ENCODE data around the gene MERTK.
A peak's percentile ranks its signal among the peaks of the same experiment; 100 is the strongest.
"Not testable (repeated sequence)": the region's sequence is repeated elsewhere in the genome, so short reads cannot be mapped to it uniquely, and the experiment has no call there.

The MERTK gene

DNA sequence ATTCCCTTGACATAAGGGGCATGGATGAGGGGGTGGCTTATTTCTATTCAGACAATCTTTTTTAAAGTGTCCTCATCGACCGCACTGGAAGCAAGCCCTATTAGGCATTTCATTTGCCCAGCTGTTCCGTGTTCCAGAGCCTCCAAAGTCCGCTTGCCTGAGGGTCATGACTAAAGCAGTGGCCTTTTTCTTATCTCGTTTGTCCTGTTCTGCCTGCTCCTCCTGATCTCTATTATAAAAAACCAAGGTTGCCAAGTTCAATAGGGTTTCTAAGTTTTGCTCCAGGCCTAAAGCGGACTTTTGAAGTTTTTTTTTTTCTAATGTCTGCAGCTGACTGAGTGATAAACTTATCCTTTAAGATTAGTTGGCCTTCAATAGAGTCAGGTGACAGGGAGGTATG, 143.1 kb downstream of the MERTK start:
- not testable (repeated sequence) for DNase-seq (ENCODE audit: low read depth in 2 of 2)

DNA sequence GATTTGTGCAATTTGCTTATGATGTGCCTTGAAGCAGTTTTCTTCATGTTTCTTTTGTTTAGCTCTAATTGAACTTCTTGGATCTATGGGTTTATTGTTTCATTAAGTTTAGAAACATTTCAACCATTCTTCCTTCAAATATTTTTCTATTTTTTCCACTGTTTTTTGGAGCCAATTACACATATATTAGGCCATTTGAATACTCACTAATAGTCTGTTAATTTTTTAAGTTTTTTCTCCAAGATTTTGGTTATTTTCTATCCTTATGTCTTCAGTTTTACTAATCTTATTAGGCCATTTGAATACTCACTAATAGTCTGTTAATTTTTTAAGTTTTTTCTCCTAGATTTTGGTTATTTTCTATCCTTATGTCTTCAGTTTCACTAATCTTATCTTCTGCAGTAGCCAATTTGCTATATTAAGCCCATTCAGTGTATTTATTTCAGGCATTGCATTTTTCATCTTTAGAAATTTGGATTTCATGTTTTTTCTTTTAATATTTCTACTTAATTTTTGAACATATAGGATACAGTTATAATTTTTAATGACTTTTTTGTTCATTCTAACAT, 147.1 kb downstream of the MERTK start:
- DNase-seq (ENCODE audit: low read depth in 2 of 2), result no peak

DNA sequence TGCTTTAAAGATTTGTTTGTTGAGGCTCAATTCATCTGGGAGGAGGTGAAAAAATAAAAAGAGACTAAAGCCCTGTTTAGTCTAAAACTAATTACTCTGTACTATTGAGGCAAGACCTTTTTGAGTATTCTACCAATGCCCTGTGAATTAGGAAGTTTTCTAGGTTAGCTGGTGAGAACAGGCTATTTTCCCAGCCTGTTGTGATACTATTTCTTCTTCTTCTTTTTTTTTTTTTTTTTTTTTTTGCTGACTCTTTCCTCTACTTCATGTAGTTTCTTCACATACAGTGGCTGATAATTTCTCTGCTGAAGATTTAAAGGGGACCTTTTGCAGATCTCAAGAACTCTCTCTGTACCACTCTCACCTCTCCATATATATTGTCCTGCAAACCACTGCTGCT, 147.8 kb downstream of the MERTK start:
- DNase-seq (ENCODE audit: low read depth in 2 of 2), result no peak

DNA sequence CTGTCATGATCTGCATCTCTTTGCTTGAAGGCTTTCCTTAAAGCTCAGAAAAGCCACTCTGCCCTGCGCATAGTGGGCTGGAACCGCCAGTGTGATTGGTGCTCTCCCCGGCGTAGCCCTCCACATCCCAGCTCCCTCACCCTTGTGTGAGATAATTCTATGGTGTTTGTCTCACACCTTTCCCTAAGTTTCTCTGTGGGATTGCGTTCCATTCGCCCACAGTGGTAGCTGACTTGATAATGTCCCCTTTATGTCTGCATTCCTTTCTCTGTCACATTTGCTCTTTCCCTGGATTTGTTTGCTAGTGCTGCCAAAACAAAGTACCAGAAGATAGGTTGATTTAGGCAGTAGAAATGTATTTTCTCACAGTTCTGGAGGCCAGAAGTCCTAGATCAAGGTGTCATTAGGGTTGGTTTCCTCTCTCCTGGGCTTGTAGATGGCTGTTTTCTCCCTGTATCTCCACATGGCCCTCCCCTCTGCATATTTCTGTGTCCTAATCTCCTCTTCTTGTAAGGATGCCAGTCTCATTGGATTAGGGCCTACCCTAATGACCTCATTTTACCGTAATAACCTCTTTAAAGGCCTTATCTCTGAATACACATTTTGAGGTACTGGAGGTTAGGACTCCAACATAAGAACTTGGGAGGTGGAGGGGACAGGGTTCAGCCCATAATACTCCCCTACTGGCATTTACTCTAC, 149.3 kb downstream of the MERTK start:
- DNase-seq (ENCODE audit: low read depth in 2 of 2), result no peak

DNA sequence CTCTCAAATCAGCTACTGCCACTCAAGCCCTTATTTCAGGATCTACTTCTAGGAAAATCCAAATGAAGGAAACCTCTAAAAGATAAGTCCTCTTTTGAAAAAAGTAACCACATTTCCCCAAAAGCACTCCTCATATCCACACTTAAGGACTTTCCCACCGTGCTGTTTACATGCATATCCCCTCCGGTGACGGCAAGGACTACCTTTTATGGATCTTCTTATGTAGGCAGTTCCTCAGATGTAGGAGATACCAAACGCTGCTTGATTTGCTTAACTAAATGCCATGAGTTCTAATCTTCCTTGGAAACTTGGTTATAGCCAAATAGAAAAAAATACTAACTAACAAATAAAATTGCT, 149.8 kb downstream of the MERTK start:
- no peak for DNase-seq (ENCODE audit: low read depth in 2 of 2)

DNA sequence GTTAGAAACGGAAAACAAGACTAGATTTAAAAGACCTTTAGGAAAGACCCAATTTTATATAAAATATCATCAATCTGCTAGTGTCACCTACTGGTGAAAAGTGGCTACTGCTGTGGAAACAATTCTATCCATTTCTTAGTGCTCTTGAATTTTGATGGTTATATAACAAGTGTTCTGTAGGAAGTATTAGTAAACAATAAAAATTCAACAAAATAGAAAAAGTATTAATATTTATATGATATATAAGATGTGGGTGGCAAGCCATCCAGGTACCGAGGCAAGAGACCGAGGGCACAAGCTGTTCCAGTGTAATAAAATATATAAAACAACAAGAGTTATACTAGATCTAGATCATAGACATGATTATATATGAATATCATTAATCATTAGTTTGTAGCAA, 150.5 kb downstream of the MERTK start:
- no peak for DNase-seq (ENCODE audit: low read depth in 2 of 2)

DNA sequence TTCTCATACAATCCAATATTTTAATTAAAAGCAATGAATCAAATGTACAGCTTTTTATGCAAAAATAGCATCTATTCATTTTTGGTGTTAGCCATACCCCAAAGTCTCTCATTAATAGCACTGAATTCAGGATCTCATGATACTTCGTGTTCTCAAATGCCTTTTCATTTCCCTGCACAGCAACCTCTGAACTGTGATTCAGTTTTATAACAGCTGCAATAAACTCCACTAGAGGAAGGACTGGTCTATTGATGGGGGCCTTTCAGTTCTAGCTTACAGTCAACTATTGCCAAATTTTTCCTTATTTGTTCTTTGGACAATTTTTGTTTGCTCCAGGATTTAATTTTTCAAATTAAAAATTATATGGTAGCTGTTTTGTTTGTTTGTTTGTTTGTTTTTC, 151.9 kb downstream of the MERTK start:
- DNase-seq (ENCODE audit: low read depth in 2 of 2), result no peak

DNA sequence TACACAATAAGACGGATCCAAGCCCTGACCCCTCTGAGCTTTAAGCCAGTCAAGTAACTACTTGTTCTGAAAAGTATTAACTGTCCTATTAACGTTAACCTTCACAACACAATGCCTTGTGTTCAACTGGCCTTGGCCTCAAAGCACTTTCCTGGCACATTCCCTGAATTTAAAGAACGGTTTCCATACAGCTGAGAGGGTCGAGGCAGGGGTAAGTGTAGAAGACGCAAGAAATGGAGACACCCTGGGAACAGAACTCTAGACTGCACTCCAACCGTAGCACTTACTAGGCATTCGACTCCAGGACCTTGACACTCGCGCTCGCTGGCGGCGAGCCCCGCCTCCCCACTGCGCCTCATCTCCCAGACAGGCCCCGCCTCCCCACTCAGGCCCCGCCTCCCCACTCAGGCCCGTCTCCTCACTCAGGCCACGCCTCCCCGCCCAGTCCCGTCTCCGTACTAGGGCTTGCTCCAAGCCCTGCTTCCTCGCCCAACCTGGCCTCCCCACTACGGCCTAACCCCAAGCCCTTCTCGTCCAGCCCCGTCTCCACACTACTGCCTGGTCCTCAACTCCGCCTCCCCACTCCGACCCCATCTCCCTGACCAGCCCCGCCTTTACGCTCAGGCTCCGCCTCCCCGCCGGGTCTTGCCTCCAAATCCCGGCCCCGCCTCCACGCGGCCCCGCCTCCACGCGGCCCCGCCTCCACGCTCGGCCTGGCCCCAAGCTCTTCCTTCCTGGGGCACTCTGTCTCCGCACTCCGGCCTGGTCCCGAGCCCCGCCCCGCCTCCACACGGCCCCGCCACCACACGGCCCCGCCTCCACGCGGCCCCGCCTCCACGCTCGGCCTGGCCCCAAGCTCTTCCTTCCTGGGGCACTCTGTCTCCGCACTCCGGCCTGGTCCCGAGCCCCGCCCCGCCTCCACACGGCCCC, 155.8 kb downstream of the MERTK start:
- DNase-seq (ENCODE audit: low read depth in 2 of 2), result peak; percentile 94

DNA sequence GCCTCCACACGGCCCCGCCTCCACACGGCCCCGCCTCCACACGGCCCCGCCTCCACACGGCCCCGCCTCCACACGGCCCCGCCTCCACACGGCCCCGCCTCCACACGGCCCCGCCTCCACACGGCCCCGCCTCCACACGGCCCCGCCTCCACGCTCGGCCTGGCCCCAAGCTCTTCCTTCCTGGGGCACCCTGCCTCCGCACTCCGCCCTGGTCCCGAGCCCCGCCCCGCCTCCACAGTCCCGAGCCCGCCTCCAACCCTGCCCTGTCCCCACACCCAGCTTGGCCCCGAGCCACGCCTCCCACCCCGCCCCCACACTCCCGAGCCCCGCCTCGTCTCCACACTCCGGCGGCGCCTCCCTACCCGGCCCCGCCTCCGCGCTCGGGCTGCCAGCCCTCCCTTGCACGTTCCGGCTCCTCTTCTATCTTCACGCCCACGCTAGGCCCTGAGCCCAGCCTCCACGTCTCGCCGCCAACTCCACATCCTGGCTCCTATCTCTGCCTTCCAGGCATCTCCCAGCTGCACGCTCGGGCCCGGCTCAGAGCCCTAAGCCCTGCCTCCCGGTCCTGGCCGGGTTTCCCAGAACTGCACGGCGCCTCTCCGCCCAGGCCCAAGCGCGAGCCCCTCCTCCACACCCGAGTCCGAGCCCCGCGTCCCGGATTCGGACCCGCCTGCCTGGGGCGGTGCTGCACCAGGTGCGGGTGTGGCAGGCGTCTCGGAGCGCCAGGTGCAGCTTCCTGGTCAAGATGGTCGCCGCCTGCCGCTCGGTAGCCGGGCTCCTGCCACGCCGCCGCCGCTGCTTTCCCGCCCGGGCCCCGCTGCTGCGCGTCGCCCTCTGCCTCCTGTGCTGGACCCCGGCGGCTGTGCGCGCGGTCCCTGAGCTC, 156.7 kb downstream of the MERTK start, which contains the start of gene TMEM87B:
Gene TMEM87B (plus strand): TSS at position 423 of the 883 bp plus-strand sequence. CDS start 323 bp downstream, at position 746.
- DNase-seq (ENCODE audit: low read depth in 2 of 2), result peak; percentile 96 to 97

DNA sequence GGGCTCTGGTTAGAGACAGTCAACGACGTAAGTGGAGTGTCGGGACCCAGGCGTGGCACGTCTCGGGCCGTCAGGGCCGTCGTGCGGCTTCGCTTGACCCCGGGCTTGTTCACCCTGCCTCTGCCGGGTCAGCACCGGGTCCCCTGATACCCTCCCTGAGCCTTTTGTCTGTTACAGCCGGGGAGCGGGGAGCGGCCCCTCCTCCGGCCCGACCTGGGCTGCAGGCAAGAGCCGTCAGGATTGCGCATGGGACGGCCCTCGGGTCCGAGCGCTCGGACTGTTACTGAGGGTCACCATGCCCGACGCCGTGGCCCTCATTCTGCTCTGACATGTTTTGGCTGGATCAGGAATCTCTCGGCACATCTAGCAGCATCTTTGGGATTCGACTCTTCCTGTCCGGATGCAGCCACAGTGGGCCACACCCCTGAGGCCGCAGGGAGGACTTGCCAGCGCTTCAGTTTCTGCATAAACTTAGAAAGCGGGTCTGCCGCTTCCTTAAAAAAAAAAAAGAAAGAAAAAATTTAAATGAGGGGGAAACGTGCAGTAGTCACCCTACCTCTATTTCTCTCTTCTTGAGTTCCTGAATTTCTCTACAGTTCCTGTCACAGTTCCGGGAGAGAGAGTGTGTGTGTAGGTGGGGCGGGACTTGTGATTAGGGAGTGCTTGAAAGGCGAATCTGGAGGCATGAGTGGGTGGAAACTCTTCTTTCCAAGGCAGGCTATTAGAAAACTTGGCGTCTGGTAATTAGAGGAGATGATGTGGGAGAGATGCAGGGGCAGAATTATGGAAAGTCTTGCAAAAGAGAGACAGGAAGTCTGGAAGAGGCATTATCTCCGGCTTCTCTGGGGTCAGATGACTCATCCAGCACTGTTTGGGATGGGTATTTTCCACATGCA, 157.6 kb downstream of the MERTK start:
- DNase-seq (ENCODE audit: low read depth in 2 of 2), result no peak

DNA sequence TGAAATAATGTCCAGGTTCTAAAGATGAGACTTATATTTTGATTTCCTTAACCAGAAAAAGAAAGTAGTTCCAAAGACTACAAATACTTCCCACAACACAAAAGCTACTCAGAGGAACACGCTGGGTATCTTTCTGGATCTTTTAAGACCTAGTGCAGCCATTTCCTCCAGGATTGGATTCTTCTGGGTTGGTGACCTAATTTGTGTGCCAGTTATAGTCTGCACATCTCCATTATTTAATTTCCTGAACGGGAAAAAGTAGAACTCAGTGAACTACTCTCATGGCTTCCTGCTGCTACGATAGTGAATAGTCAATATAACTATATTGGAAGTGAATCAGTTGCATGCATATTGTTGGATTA, 158.2 kb downstream of the MERTK start:
- DNase-seq (ENCODE audit: low read depth in 2 of 2), result no peak

DNA sequence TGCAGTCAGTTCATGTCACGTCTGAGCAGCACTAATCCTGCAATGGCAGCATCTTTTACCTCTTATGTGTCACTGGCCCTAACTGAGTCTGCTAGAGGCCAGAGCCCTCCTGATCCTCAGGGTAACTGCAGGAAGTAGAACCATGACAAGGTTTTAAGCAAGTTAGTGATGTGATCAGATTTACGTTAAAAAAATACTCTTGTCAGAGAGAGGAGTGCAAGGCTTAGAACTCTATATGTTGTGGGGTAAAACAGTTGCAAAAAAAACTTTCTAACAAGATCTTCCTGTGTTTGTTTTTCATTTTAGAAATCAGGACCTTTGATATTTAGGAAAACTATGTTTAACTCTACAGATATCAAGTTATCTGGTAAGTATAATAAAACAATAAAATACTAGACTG, 161.3 kb downstream of the MERTK start:
- no peak for DNase-seq (ENCODE audit: low read depth in 2 of 2)

DNA sequence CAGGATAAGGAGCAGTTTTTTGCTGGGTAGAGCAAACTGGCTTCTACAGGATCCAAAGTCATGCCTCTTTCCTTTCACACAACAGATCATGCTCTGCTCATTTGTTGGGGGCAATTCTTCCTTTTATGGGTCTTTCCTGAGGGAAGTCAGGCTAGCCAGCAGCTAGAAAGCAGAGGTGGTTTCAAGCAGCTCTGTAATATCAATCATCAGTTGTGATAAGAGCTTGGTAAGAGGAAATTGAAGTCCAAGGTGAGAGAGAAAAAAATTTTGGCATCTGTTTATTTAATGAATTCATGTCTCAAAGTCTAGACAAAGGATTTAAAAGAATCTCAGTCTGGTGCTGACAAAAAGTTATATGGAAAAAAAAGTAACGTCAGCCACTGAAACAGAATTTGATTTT, 162.9 kb downstream of the MERTK start:
- DNase-seq (ENCODE audit: low read depth in 2 of 2), result no peak

DNA sequence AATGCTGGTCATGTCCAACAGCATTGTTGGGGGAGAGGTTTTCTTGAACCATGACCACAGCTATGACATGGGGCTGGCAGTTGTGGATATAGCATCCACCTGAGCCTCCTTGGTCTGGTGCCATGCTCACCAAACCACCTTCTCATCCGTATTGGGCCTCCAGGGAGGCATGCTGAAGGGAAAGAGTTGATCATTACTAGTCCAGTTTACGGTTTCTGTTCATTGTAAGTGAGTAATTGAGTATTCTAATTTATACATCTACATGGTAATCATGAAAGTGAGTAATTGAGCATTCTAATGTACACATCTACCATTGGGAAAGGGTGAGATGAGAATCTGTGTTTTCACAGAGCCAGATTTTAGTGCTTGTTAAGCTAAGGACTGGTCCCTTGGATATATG, 163.4 kb downstream of the MERTK start:
- no peak for DNase-seq (ENCODE audit: low read depth in 2 of 2)

DNA sequence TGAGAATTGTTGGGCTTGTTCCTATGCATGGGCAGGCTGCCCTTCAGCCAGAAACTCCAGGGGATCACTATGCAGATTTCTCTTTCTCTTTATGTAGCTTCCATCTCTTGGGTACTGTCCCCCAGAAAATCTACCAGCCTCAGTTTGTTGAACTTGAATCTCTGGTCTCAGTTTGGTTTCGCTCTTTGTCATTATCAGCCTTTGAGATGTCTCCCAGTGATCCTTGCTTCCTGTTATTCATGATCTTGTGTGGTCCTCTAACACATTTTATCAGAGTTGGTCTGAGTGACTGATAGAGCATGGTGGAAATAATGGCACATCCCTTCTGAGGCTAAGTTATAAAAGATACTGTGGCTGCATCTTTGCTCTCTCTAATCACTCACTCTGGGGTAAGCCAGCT, 164.5 kb downstream of the MERTK start:
- DNase-seq (ENCODE audit: low read depth in 2 of 2), result no peak

DNA sequence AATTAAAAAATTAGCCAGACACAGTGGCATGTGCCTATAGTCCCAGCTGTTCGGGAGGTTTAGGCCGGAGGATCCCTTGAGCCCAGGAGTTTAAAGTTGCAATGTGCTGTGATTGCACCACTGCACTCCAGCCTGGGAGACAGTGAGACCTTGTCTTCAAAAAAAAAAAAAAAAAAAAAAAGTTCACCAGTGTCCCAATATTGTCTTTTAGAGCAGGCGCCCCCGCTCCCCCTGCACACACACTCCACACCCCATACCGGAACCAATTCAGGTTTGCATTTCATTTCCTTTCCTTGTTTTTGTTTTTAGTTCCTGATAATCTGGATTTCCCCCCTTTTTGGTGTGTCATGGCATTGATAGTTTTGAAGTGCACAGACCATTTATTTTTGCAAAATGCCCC, 167.1 kb downstream of the MERTK start:
- no peak for DNase-seq (ENCODE audit: low read depth in 2 of 2)

DNA sequence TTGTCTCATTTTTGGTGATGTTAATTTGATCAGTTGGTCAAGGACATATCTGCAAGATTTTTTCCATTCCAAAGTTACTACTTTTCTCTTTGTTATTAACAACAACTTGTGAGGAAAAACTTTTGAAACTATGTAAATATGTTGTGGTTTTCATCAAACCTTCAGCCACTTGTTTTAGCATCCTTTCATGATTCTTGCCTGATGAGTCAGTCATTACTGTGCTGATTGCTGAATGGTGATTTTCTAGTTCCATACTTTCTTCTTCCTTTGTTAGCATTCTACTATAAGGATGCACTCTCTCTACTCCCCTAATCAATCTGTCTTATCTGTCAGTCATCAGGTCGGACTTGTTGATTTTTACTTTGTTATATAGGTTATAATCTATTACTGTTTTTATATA, 167.6 kb downstream of the MERTK start:
- no peak for DNase-seq (ENCODE audit: low read depth in 2 of 2)

DNA sequence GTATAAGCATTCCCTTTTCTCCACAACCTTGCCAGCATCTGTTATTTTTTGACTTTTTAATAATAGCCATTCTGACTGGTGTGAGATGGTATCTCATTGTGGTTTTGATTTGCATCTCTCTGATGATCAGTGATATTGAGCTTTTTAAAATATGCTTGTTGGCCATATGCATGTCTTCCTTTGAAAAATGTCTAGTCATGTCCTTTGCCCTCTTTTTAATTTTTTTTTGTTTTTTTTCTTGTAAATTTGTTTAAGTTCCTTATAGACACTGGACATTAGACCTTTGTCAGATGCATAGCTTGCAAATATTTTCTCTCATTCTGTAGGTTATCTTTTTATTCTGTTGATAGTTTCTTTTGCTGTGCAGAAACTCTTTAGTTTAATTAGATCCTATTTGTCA, 171.4 kb downstream of the MERTK start:
- DNase-seq (ENCODE audit: low read depth in 2 of 2), result not testable (repeated sequence)

DNA sequence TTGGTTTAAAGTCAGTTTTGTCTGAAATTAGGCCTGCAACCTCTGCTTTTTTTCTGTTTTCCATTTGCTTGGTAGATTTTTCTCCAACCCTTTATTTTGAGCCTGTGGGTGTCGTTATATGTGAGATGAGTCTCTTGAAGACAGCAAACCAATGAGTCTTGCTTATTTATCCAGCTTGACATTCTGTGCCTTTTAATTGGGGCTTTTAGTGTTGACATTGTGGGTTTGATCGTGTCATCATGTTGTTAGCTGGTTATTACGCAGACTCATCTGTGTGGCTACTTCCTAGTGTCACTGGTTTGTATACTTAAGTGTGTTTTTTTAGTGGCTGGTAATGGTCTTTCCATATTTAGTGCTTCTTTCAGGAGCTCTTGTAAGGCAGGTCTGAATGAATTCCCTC, 175.5 kb downstream of the MERTK start:
- no peak for DNase-seq (ENCODE audit: low read depth in 2 of 2)

DNA sequence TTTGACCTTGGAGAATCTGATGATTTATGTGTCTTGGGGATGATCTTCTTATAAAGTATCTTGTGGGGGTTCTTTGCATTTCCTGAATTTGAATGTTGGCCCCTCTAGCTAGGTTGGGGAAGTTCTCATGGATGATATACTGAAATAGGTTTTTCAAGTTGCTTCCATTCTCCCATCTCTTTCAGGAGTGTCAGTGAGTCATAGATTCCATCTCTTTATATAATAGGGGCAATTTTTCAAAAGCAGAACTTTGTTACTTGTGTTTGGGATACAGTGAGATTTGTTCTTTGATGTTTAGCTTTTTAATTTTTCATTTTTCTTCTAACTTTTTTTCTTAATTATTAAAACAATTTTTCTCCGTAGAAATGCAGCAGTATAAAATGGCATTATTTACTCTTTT, 176.1 kb downstream of the MERTK start:
- no peak for DNase-seq (ENCODE audit: low read depth in 2 of 2)
